H1 (cell line): Measurements from ENCODE around the gene TMEM131L. TPM values are rescaled to one million over a fixed set of nuclear protein-coding genes. Genes with fewer than 3 reads are reported as not detected.

Experiments used
- CTCF ChIA-PET: fragments of 300-600 bp; sonication (Branson Sonifier 250); formaldehyde crosslinking; loops from one replicate; lab custom pipeline; 2021; ENCODE audit not compliant: partially characterized antibody; lab: Charles Lee
- POLR2A ChIA-PET: fragments of 300-600 bp; sonication (Branson Sonifier 250); formaldehyde crosslinking; loops from one replicate; lab custom pipeline; 2021; ENCODE audit warnings: inconsistent platforms; ENCODE audit not compliant: partially characterized antibody; lab: Charles Lee
- DNase-seq, 2 experiments: peaks; one replicate each; pipeline versions ENCODE4 v3.0.0 to v3.0.0-alpha.2; 2010 to 2022; ENCODE audit warnings: low spot score in 2 of 2, low read depth in 1 of 2, mixed read lengths in 1 of 2
- FAIRE-seq: peaks from 2 replicates; lab custom pipeline; 2011; peaks lifted over from hg19 to GRCh38; lab: Jason Lieb, UNC
- H2AFZ ChIP-seq: 2 replicates; pipeline ENCODE4 v1.8.1; 2012; ENCODE audit warnings: low read length, inconsistent platforms
- H2AK5ac ChIP-seq: 2 replicates; pipeline ENCODE4 v1.6.1; 2013; ENCODE audit warnings: low read depth, low read length
- H2BK120ac ChIP-seq: replicated peaks from 2 replicates; pipeline ENCODE3; 2013; ENCODE audit warnings: low read depth, low read length, inconsistent platforms
- H2BK12ac ChIP-seq: 2 replicates; pipeline ENCODE4 v1.6.1; 2013; ENCODE audit warnings: low read depth, low read length
- H2BK15ac ChIP-seq: 2 replicates; pipeline ENCODE4 v1.6.1; 2013; ENCODE audit warnings: low read length
- H2BK20ac ChIP-seq: 2 replicates; pipeline ENCODE4 v1.6.1; 2013; ENCODE audit warnings: low read length
- H2BK5ac ChIP-seq: 2 replicates; pipeline ENCODE4 v1.6.1; 2013; ENCODE audit warnings: low read depth, low read length
- H3K14ac ChIP-seq: 2 replicates; pipeline ENCODE4 v1.6.1; 2013; ENCODE audit warnings: inconsistent platforms; ENCODE audit not compliant: insufficient read length
- H3K18ac ChIP-seq: 2 replicates; pipeline ENCODE4 v1.6.1; 2013; ENCODE audit warnings: low read length; ENCODE audit errors: extremely low read depth
- H3K23ac ChIP-seq: 2 replicates; pipeline ENCODE4 v1.6.1; 2013; ENCODE audit warnings: inconsistent platforms; ENCODE audit not compliant: insufficient read length
- H3K23me2 ChIP-seq: 2 replicates; pipeline ENCODE4 v1.6.1; 2013; ENCODE audit warnings: low read depth, low read length
- H3K27ac ChIP-seq: 2 replicates; pipeline ENCODE4 v1.6.1; 2011; ENCODE audit warnings: low read depth, low read length, inconsistent platforms
- H3K27me3 ChIP-seq, 4 experiments: replicated peaks in 1 of 4; 1 replicate in 1 of 4; 2 replicates in 3 of 4; pipeline versions ENCODE4 v1.6.1 to v1.8.1; 2011 to 2013; ENCODE audit warnings: low read length in 3 of 4, mild to moderate bottlenecking in 3 of 4, inconsistent platforms in 2 of 4, mixed read lengths in 2 of 4, moderate library complexity in 1 of 4; ENCODE audit not compliant: control insufficient read depth in 3 of 4, insufficient read depth in 3 of 4; ENCODE audit errors: extremely low read depth in 1 of 4
- H3K36me3 ChIP-seq, 4 experiments: 2 replicates each; pipeline versions ENCODE4 v1.6.1 to v1.8.1; 2011 to 2013; ENCODE audit warnings: mild to moderate bottlenecking in 4 of 4, low read length in 3 of 4, moderate library complexity in 2 of 4, control low read depth in 1 of 4, inconsistent platforms in 1 of 4; ENCODE audit not compliant: insufficient read depth in 4 of 4, control insufficient read depth in 2 of 4
- H3K4ac ChIP-seq: replicated peaks from 2 replicates; pipeline ENCODE3; 2013; ENCODE audit warnings: low read length, low read depth, mixed read lengths, inconsistent platforms; ENCODE audit not compliant: insufficient read length
- H3K4me1 ChIP-seq, 4 experiments: replicated peaks in 1 of 4; 1 replicate in 1 of 4; 2 replicates in 3 of 4; pipeline versions ENCODE4 v1.6.1 to v1.8.1; 2011 to 2013; ENCODE audit warnings: low read length in 3 of 4, inconsistent platforms in 2 of 4, mixed read lengths in 1 of 4; ENCODE audit not compliant: insufficient read depth in 4 of 4, control insufficient read depth in 3 of 4
- H3K4me2 ChIP-seq, 2 experiments: 2 replicates each; pipeline versions ENCODE4 v1.6.1 to v1.8.1; 2011 to 2013; ENCODE audit warnings: low read depth in 2 of 2, low read length in 2 of 2, control low read depth in 1 of 2, inconsistent platforms in 1 of 2, mild to moderate bottlenecking in 1 of 2; ENCODE audit not compliant: insufficient read depth in 1 of 2
- H3K4me3 ChIP-seq, 4 experiments: fragments of 200-600, 300-600 bp in 1 of 4; sonication (generic), shearing (Covaris generic), sonication (Bioruptor Twin) in 1 of 4; 2 replicates each; pipeline versions ENCODE4 v1.5.1 to v1.8.1; 2011 to 2016; ENCODE audit warnings: low read length in 4 of 4, low read depth in 3 of 4, control low read depth in 2 of 4, inconsistent platforms in 2 of 4, mild to moderate bottlenecking in 2 of 4, mixed read lengths in 1 of 4, moderate library complexity in 1 of 4; ENCODE audit not compliant: insufficient read depth in 2 of 4; ENCODE audit errors: extremely low read depth in 1 of 4
- H3K56ac ChIP-seq: replicated peaks from 2 replicates; pipeline ENCODE3; 2013; ENCODE audit warnings: low read depth, mild to moderate bottlenecking, mixed read lengths, low read length, inconsistent platforms; ENCODE audit not compliant: insufficient read length
- H3K79me1 ChIP-seq: 2 replicates; pipeline ENCODE4 v1.6.1; 2013; ENCODE audit warnings: low read depth, low read length, control low read depth
- H3K79me2 ChIP-seq, 2 experiments: 2 replicates each; pipeline versions ENCODE4 v1.6.1 to v1.8.1; 2012 to 2013; ENCODE audit warnings: low read length in 2 of 2, mild to moderate bottlenecking in 2 of 2, inconsistent platforms in 1 of 2; ENCODE audit not compliant: insufficient read depth in 2 of 2, control insufficient read depth in 1 of 2
- H3K9ac ChIP-seq, 4 experiments: replicated peaks in 1 of 4; 1 replicate in 1 of 4; 2 replicates in 3 of 4; pipeline versions ENCODE4 v1.6.1 to v1.8.1; 2011 to 2013; ENCODE audit warnings: low read depth in 3 of 4, low read length in 3 of 4, control low read depth in 2 of 4, mild to moderate bottlenecking in 2 of 4, moderate library complexity in 2 of 4, inconsistent platforms in 1 of 4; ENCODE audit errors: extremely low read depth in 1 of 4
- H3K9me3 ChIP-seq, 2 experiments: 2 replicates each; pipeline versions ENCODE4 v1.6.1 to v1.8.1; 2012 to 2013; ENCODE audit warnings: mild to moderate bottlenecking in 2 of 2, moderate library complexity in 2 of 2, control low read depth in 1 of 2, inconsistent platforms in 1 of 2, low read depth in 1 of 2, low read length in 1 of 2, mixed read lengths in 1 of 2; ENCODE audit not compliant: insufficient read depth in 2 of 2
- H4K20me1 ChIP-seq, 2 experiments: replicated peaks in 1 of 2; 2 replicates each; pipeline versions ENCODE3 to v1.8.1; 2011 to 2013; ENCODE audit warnings: inconsistent platforms in 2 of 2, low read length in 2 of 2, mild to moderate bottlenecking in 1 of 2; ENCODE audit not compliant: insufficient read depth in 2 of 2, control insufficient read depth in 1 of 2
- H4K5ac ChIP-seq: 2 replicates; pipeline ENCODE4 v1.6.1; 2013; ENCODE audit warnings: low read length, low read depth, mixed read lengths, inconsistent platforms; ENCODE audit not compliant: insufficient read length
- H4K8ac ChIP-seq: 2 replicates; pipeline ENCODE4 v1.8.0; 2013; ENCODE audit warnings: mild to moderate bottlenecking, moderate library complexity, low read length, inconsistent platforms; ENCODE audit not compliant: insufficient read depth; ENCODE audit errors: extremely low read depth
- H4K91ac ChIP-seq: replicated peaks from 2 replicates; pipeline ENCODE3; 2013; ENCODE audit warnings: low read length, mixed read lengths, inconsistent platforms; ENCODE audit not compliant: insufficient read length
- CREB1 ChIP-seq: IDR thresholded peaks from 2 replicates; pipeline ENCODE4 v1.6.1; 2012; ENCODE audit warnings: inconsistent platforms
- KDM1A ChIP-seq: fragments of 200-600, 300-600 bp; sonication (generic); IDR thresholded peaks from 2 replicates; pipeline ENCODE4 v1.7.1; 2016; ENCODE audit warnings: mild to moderate bottlenecking, low read length, borderline replicate concordance
- POU5F1 ChIP-seq: IDR thresholded peaks from 2 replicates; pipeline ENCODE4 v1.6.1; 2011; ENCODE audit warnings: low read depth, mild to moderate bottlenecking, low read length, moderate library complexity
- RFX5 ChIP-seq: IDR thresholded peaks from 2 replicates; pipeline ENCODE4 v1.6.1; 2011; ENCODE audit warnings: low read depth, low read length, improper control_type of control experiment, borderline replicate concordance
- TCF12 ChIP-seq: IDR thresholded peaks from 2 replicates; pipeline ENCODE4 v1.6.1; 2011; ENCODE audit warnings: low read depth, mild to moderate bottlenecking, low read length
- whole genome bisulfite sequencing, 2 experiments: shearing (Covaris generic) in 1 of 2; methylation state at CpG; one replicate each; pipeline versions ENCODE4 v1.1.6 to v1.1.7; 2013 to 2015; ENCODE audit warnings: low lambda C conversion rate in 2 of 2, mixed read lengths in 2 of 2, inconsistent platforms in 1 of 2, low coverage in 1 of 2, missing lambda C conversion rate in 1 of 2; ENCODE audit not compliant: insufficient replicate concordance in 2 of 2, insufficient coverage in 1 of 2, insufficient read length in 1 of 2; ENCODE audit errors: extremely low coverage in 1 of 2, missing lambda C conversion rate in 1 of 2; 5-methylcytosine and 5-hydroxymethylcytosine counted together
- polyA plus RNA-seq, 7 experiments: library from polyadenylated mRNA; depleted of rRNA in 3 of 7; stranded (reverse) in 5 of 7; unstranded in 2 of 7; fragments of >200 nt in 5 of 7; fragments of 200-250 nt in 2 of 7; gene quantifications; 1 replicate in 5 of 7; 2 replicates in 1 of 7; 4 replicates in 1 of 7; pipeline versions ENCODE4 v1.2.1 to v1.2.3, GENCODE V29; 2011 to 2013; ENCODE audit warnings: missing spikeins in 2 of 7, mixed read lengths in 2 of 7
- total RNA-seq: library from RNA; stranded (reverse); fragmentation: NEBNext Ultra II Directional; extraction: Animal tissue kit (Norgen Biotek cat#: 25700); gene quantifications from 2 replicates; pipeline ENCODE4 v1.2.1, GENCODE V29; 2021

The TMEM131L gene
- total and polyA plus RNA-seq, 2 of the 8 experiments (the other 6 are each of a cell fraction or from before 2014, with no cell fraction given) = 14.3 to 26.1 TPM

- no peak overlapping the region for H2AK5ac ChIP-seq
- POLR2A ChIA-PET = interaction anchor here (1.2 kb wide), 1 partner anchor 12 kb away, joined by 3 read pairs; no protein-coding TSS in a partner anchor
- H3K79me2 ChIP-seq = peaks cover 0 to 19% of the 10 kb centered on the region in 2 experiments; a peak in 3 of 4 replicates
- H3K4me3 ChIP-seq = no peak overlapping the region
- 83% methylated on average over 1 of the region's 1 CpG; no CpG with 5 or more reads in 1 of the 2 experiments for WGBS, 2 experiments
- H2BK20ac ChIP-seq = no peak overlapping the region
- H2BK120ac ChIP-seq = no peak overlapping the region
- H3K36me3 ChIP-seq = no peaks in the 10 kb centered on the region
- H3K9me3 ChIP-seq = no peaks in the 10 kb centered on the region
- no peak overlapping the region for H3K18ac ChIP-seq
- no peak overlapping the region for H3K4ac ChIP-seq
- H3K23me2 ChIP-seq = peaks cover 8% of the 10 kb centered on the region; the same call in 1 of the 2 replicates
- DNase-seq (no peak), FAIRE-seq (no peak)
- H4K91ac ChIP-seq = no peak overlapping the region
- CTCF ChIA-PET = interaction anchor here (1.0 to 1.7 kb wide), 2 partner anchors 79 to 109 kb away, joined by 3 read pairs; no protein-coding TSS in a partner anchor
- no peak overlapping the region for H4K8ac ChIP-seq
- H2BK15ac ChIP-seq = no peak overlapping the region
- H3K23ac ChIP-seq = no peak overlapping the region
- no peak overlapping the region for H3K4me2 ChIP-seq
- no peak overlapping the region for H3K56ac ChIP-seq
- H2AFZ ChIP-seq = no peak overlapping the region
- H2BK5ac ChIP-seq = no peak overlapping the region
- H3K27me3 ChIP-seq = 0 out of 7 replicates have a peak, but pooled peaks cover 0 to 3% (median 0%) of the 10 kb centered on the region in 4 experiments
- H4K5ac ChIP-seq = no peak overlapping the region
- no peak for TF ChIP-seq TCF12
- TF ChIP-seq RFX5 = no peak
- TF ChIP-seq CREB1 = no peak
- no peak for TF ChIP-seq KDM1A
- no peak for TF ChIP-seq POU5F1
- no peak overlapping the region for H2BK12ac ChIP-seq
- no peak overlapping the region for H3K9ac ChIP-seq
- peaks cover 0 to 11% (median 5%) of the 10 kb centered on the region in 4 experiments; a peak in 6 of 7 replicates for H3K4me1 ChIP-seq
- H3K14ac ChIP-seq = no peak overlapping the region
- peaks cover 2% of the 10 kb centered on the region in 2 experiments for H4K20me1 ChIP-seq
- peaks cover 2% of the 10 kb centered on the region; the same call in 1 of the 2 replicates for H3K79me1 ChIP-seq
- H3K27ac ChIP-seq = no peak overlapping the region
Measured at GRCh38 chr4:153464068-153464467, 2.1 kb upstream of the TMEM131L start.
